ENCODE data around the gene LSMEM2. TPM values are rescaled to one million over a fixed set of nuclear protein-coding genes. Genes with fewer than 3 reads are reported as not detected.

The LSMEM2 gene
- total and polyA plus RNA-seq, 9 of the 15 experiments (the other 6 are each of a cell fraction or from before 2014, with no cell fraction given): not detected

DNA sequence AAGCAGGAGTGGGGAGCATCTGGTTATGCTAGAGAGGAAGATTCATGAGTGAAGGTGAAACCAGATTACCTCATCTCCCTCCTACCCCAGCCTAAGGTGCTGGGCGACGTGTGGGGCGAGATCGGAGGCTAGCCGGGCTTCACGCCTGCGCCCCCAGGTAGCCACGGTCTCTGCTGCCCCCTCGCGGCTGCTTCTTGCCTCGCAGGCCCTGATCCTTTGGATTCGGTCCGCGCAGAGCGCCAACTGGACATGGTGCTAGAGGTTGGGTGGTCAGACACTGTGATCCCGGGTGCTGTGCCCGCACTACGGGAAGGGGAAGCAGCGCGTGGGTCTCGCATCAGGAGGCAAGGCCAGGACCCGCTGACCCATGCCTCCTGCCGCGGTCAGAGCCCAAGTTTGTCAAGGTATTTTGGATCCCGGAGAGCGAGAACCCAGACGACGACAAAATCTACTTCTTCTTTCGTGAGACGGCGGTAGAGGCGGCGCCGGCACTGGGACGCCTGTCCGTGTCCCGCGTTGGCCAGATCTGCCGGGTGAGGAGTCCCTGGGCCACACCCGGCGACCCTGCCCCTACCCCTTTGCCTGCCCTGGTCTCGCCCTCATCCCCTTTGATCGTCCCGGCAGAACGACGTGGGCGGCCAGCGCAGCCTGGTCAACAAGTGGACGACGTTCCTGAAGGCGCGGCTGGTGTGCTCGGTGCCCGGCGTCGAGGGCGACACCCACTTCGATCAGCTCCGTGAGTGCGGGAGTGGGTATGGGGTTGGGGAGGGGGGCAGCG, 5.8 kb upstream of the LSMEM2 start (continued):
- TF ChIP-seq, protein P1, sequence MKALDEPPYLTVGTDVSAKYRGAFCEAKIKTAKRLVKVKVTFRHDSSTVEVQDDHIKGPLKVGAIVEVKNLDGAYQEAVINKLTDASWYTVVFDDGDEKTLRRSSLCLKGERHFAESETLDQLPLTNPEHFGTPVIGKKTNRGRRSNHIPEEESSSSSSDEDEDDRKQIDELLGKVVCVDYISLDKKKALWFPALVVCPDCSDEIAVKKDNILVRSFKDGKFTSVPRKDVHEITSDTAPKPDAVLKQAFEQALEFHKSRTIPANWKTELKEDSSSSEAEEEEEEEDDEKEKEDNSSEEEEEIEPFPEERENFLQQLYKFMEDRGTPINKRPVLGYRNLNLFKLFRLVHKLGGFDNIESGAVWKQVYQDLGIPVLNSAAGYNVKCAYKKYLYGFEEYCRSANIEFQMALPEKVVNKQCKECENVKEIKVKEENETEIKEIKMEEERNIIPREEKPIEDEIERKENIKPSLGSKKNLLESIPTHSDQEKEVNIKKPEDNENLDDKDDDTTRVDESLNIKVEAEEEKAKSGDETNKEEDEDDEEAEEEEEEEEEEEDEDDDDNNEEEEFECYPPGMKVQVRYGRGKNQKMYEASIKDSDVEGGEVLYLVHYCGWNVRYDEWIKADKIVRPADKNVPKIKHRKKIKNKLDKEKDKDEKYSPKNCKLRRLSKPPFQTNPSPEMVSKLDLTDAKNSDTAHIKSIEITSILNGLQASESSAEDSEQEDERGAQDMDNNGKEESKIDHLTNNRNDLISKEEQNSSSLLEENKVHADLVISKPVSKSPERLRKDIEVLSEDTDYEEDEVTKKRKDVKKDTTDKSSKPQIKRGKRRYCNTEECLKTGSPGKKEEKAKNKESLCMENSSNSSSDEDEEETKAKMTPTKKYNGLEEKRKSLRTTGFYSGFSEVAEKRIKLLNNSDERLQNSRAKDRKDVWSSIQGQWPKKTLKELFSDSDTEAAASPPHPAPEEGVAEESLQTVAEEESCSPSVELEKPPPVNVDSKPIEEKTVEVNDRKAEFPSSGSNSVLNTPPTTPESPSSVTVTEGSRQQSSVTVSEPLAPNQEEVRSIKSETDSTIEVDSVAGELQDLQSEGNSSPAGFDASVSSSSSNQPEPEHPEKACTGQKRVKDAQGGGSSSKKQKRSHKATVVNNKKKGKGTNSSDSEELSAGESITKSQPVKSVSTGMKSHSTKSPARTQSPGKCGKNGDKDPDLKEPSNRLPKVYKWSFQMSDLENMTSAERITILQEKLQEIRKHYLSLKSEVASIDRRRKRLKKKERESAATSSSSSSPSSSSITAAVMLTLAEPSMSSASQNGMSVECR (CRISPR knock-in tag; IDR thresholded peaks at IDR 0.05): no peak
- TF ChIP-seq CEBPB (tag; IDR thresholded peaks at IDR 0.05) (no peak), BRF1 (IDR thresholded peaks at IDR 0.05; ENCODE audit: borderline replicate concordance, extremely low read depth, insufficient read length) (no peak), YY1 (IDR thresholded peaks at IDR 0.05; ENCODE audit: borderline replicate concordance in 1 of 3, control insufficient read depth in 1 of 3, extremely low read depth in 1 of 3, insufficient read depth in 3 of 3, insufficient read length in 1 of 3, insufficient replicate concordance in 2 of 3, low read depth in 1 of 3, low read length in 2 of 3) (peak in 1 of 3 experiments; percentile 35), ZNF644 (tag; IDR thresholded peaks at IDR 0.05; ENCODE audit: low read depth) (no peak), RBFOX2 (IDR thresholded peaks at IDR 0.05; ENCODE audit: low read depth, low read length) (peak; percentile 55), ATF7 (IDR thresholded peaks at IDR 0.05) (peak; percentile 82), MEIS2 (IDR thresholded peaks at IDR 0.05; ENCODE audit: partially characterized antibody) (no peak), BACH1 (tag; IDR thresholded peaks at IDR 0.05) (no peak), L3MBTL2 (IDR thresholded peaks at IDR 0.05) (peak; percentile 40; the same call in 1 of the 2 replicates), ZNF778 (CRISPR knock-in tag; IDR thresholded peaks at IDR 0.05) (no peak), ZNF324 (CRISPR knock-in tag; IDR thresholded peaks at IDR 0.05) (no peak), CREM (IDR thresholded peaks at IDR 0.05; ENCODE audit: low read depth) (0 out of 2 replicates have a peak, but pooled peaks have one; percentile 37), MAZ (CRISPR knock-in tag; conservative IDR thresholded peaks at IDR 0.05 in 1 of 2, IDR thresholded peaks at IDR 0.05 in 1 of 2) (peak; percentile 46 to 90; a peak in 3 of 4 replicates)
- TF ChIP-seq, protein P2, sequence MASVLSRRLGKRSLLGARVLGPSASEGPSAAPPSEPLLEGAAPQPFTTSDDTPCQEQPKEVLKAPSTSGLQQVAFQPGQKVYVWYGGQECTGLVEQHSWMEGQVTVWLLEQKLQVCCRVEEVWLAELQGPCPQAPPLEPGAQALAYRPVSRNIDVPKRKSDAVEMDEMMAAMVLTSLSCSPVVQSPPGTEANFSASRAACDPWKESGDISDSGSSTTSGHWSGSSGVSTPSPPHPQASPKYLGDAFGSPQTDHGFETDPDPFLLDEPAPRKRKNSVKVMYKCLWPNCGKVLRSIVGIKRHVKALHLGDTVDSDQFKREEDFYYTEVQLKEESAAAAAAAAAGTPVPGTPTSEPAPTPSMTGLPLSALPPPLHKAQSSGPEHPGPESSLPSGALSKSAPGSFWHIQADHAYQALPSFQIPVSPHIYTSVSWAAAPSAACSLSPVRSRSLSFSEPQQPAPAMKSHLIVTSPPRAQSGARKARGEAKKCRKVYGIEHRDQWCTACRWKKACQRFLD (CRISPR knock-in tag; IDR thresholded peaks at IDR 0.05): no peak
- TF ChIP-seq, protein P3, sequence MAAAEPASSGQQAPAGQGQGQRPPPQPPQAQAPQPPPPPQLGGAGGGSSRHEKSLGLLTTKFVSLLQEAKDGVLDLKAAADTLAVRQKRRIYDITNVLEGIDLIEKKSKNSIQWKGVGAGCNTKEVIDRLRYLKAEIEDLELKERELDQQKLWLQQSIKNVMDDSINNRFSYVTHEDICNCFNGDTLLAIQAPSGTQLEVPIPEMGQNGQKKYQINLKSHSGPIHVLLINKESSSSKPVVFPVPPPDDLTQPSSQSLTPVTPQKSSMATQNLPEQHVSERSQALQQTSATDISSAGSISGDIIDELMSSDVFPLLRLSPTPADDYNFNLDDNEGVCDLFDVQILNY (CRISPR knock-in tag; IDR thresholded peaks at IDR 0.05): no peak
- TF ChIP-seq, protein P4, sequence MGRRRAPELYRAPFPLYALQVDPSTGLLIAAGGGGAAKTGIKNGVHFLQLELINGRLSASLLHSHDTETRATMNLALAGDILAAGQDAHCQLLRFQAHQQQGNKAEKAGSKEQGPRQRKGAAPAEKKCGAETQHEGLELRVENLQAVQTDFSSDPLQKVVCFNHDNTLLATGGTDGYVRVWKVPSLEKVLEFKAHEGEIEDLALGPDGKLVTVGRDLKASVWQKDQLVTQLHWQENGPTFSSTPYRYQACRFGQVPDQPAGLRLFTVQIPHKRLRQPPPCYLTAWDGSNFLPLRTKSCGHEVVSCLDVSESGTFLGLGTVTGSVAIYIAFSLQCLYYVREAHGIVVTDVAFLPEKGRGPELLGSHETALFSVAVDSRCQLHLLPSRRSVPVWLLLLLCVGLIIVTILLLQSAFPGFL (CRISPR knock-in tag; IDR thresholded peaks at IDR 0.05): no peak
